HG02973 (cell line): ENCODE data around the gene KRTAP12-2.
"Not testable (repeated sequence)": the region's sequence is repeated elsewhere in the genome, so short reads cannot be mapped to it uniquely, and the experiment has no call there.

ENCODE experiments used
- ATAC-seq: cut with Tn5 transposase; IDR thresholded peaks from one replicate; pipeline ENCODE4 v1.9.1; 2021; ENCODE audit warnings: moderate library complexity; ENCODE audit not compliant: unreplicated experiment

Gene KRTAP12-2

GRCh38 chr21:44653656-44654575, 12.8 kb downstream of the KRTAP12-2 start:
- ATAC-seq = no peak

GRCh38 chr21:44653123-44653522, 13.6 kb downstream of the KRTAP12-2 start:
- ATAC-seq = no peak

DNA sequence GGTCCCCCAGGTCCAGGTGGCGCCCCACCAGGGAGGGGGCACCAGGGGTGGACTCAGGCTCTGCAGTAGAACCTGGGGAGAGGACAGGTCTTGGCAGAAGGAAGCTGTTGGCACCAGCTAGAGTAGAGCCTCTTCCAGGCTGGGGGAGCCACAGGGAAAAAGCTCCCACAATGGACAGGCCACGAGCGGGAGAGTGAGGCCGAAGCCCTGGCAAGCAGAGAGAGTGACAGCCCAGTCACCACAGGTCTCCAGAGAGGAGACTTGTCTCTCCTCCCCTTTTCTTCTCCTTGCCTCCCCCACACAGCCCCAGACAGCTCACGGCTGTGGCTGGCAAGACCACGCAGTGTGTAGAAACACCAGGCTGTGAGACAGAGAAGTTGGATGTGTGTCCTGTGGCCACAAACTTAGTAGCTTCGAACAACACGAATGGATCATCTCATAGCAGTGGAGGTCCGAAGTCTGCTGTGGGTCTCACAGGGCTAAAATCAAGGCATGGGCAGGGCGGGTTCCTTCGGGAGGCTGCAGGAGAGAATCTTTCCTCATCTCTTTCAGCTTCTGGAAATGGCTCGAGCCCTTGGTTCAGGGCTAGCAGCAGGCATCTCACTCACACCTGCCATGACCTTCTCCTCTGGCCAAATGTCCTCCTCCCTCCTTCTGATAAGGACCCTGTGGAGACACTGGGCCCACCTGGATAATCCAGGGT, 15.6 kb downstream of the KRTAP12-2 start:
- ATAC-seq = no peak

GRCh38 chr21:44650265-44650972, 16.3 kb downstream of the KRTAP12-2 start:
- ATAC-seq = no peak

DNA sequence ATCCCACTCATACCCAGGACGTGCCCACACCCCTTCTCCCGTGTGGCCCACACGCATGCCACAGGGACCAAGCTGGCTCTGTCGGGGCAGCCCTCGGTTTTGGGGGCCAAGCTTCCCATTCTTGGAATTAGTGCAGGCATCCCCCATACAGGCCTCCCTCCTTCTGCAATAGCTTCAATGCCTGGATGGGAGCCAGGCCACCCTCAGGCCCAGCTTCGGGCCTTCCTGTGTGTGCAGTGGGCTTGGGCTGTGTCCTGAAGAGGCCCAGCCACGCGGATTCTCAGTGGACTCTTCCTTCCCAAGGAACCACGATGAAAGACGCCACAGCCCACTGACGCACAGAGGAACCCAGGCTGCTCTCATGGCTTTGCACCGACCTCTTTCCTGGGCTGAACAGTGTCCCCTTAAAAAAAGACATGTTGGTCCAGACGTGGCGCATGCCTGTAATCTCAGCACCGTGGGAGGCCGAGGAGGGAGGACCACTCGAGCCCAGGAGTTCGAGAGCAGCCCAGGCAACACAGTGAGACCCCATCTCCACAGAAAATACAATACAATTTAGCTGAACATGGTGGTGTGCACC, 17.1 kb downstream of the KRTAP12-2 start:
- no peak for ATAC-seq

DNA sequence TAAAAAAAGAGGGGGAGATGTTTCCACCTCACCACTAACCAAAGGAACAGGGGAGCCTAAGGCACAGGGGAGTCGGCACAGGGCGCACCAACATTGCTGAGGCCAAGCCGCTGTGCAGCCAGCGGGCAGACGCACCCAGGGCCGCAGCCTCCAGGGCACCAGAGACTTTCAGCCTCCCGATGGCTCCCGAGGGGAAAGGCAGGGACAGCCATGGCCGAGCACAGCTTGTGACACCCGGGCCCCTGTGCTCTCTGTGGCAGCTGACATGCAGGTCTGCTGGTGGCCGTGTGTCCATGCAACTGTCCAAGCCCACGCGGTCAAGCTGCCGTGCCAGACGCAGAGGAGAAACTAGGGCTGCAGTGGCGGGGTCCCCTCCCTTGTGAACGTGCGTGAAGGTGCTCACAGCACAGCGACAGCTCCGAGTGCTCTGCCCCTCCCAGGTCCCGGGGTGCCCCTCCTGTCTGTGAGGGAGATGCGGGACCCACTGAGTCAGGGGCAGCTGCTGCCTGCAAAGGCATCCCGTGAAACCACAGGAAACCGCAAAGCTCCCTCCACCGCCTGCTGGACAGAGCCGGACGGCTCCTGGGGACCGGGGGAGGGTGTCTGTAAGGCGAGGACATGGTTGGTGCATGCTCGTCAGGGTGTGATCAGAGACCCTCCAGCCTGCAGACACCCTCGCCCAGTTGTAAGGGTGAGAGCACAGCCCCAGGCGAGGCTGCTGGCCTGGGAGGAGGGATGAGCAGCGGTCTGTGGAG, 18.0 kb downstream of the KRTAP12-2 start:
- no peak for ATAC-seq

DNA sequence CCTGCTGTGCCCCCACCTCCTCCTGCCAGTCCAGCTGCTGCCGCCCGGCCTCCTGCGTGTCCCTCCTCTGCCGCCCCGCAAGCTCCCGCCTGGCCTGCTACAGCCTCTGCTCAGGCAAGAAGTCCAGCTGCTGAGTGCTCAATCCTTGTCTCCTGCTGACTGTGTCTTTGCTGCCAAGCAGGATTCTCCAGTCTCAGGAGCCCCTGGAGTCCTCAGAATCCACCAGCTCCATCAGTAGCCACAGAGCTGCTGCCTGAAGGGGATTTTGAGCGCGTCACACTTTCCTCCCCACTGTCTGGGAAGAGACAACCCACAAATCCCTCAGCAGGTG, 19.5 kb downstream of the KRTAP12-2 start:
- no peak for ATAC-seq

- not testable (repeated sequence) for ATAC-seq
Observed at GRCh38 chr21:44646366-44647221, 20.1 kb downstream of the KRTAP12-2 start, which contains the start of gene KRTAP10-11. Gene KRTAP10-11 (plus strand): TSS chr21:44646414. CDS start chr21:44646459, 45 bp downstream.

DNA sequence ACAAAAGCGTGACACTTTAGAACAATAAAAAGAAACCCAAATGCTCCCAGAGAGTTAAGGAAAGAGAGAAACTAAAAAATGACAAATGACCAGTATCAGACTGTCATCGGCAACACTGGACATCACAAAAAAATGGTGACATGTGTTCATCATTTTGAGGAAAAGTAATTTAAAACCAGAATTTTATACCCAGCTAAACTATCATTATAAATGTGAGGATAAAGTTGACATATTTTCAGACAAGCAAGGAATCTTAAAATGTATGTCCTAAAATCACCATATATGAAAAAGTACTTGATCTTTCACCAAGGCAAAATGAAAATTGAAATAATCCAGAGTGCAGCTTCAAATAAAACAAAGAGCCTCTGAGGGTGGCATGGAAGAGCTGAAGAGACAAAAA, 21.8 kb downstream of the KRTAP12-2 start:
- no peak for ATAC-seq

- no peak for ATAC-seq
Observed at GRCh38 chr21:44643741-44644310, 22.9 kb downstream of the KRTAP12-2 start.

DNA sequence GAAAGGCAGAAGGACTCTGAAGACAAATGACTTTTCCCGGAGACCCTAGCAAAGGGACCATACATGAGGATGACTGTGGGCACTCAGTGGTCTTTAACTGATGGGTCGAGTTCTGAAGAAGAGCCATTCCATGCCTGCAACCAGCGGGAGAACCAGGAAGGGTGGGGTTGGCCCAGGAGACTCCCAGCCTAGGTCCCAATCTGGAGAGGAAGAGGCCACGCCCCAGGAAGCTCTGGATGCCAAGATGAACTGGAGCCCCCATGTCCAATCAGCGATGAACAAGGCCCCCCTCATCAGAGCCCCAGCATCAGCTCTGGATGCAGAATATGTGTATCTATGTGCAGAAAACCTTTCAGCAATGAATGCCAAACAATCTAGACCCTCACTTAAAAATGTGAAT, 26.0 kb downstream of the KRTAP12-2 start:
- no peak for ATAC-seq

GRCh38 chr21:44639331-44639655, 27.4 kb downstream of the KRTAP12-2 start:
- ATAC-seq = no peak

GRCh38 chr21:44638506-44639330, 28.0 kb downstream of the KRTAP12-2 start:
- ATAC-seq = not testable (repeated sequence)

DNA sequence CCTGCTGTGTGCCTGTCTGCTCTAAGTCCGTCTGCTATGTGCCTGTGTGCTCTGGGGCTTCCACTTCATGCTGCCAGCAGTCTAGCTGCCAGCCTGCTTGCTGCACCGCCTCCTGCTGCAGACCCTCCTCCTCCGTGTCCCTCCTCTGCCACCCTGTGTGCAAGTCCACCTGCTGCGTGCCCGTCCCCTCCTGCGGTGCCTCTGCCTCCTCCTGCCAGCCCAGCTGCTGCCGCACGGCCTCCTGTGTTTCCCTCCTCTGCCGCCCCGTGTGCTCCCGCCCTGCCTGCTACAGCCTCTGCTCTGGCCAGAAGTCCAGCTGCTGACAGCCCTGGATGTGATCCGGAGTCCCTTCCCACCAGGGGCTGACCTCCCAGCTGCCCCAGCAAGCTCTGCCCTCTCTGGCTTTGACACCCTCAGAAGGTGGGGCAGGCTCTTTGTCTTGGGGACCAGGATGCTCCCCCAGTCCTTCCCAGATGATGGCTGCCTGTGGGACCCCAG, 28.8 kb downstream of the KRTAP12-2 start:
- ATAC-seq = not testable (repeated sequence)

DNA sequence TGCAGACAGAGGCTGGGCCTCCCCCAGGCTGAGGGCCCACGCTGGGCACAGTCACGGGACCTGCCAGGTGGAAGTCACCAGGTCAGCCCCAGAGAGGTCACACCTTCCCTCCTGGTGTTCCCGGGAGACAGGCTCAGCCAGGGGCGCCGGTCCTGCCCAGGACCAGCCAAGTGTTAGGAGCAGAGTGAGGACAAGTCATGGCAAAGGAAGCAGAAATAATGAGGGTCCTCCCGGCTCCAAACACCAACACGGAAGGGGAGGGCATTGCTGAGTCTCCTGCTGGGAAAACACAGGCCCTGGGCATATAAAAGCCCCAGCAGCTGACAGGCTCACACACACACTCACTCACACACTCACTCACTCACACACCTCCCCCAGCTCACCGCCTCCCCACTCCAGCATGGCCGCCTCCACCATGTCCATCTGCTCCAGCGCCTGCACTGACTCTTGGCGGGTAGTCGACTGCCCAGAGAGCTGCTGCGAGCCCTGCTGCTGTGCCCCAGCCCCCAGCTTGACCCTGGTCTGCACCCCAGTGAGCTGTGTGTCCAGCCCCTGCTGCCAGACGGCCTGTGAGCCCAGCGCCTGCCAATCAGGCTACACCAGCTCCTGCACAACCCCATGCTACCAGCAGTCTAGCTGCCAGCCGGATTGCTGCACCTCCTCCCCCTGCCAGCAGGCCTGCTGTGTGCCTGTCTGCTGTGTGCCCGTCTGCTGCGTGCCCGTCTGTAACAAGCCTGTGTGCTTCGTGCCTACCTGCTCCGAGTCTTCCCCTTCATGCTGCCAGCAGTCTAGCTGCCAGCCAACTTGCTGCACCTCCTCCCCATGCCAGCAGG, 29.5 kb downstream of the KRTAP12-2 start, which contains the start of gene KRTAP10-10:
Gene KRTAP10-10 (plus strand): TSS at position 339 of the 833 bp plus-strand sequence. CDS start 62 bp downstream, at position 401.
- no peak for ATAC-seq

GRCh38 chr21:44636209-44637017, 30.3 kb downstream of the KRTAP12-2 start:
- no peak for ATAC-seq
